ENCODE measurements around the gene GALNT4. TPM values are rescaled to one million over a fixed set of nuclear protein-coding genes. Genes with fewer than 3 reads are reported as not detected.

The GALNT4 gene
- total RNA-seq, 1 experiment from 2014 or later: 4.7 TPM

Other genes with a start within 250 kb of the GALNT4 start
- gene DUSP6, start 172.3 kb downstream of the GALNT4 start, total RNA-seq (2014; rRNA removed; shearing (Covaris generic)): 97.3 and 100 TPM in 2 replicates
- 32.9 and 35.3 TPM in 2 replicates for gene POC1B, start 1.3 kb upstream of the GALNT4 start, total RNA-seq (2014; rRNA removed; shearing (Covaris generic))
- gene ATP2B1, start 184.0 kb upstream of the GALNT4 start, total RNA-seq (2014; rRNA removed; shearing (Covaris generic)): 160 and 181 TPM in 2 replicates